Fibroblast of lung (primary cell): Measurements from ENCODE around the gene LRRC8D.

ENCODE experiments used
- EZH2 ChIP-seq: IDR thresholded peaks from 2 replicates; pipeline ENCODE4 v1.5.1; 2012; ENCODE audit warnings: low read length, control low read depth, mild to moderate bottlenecking; ENCODE audit errors: missing control alignments
- TF ChIP-seq, protein P1 (sequence below), 2 donors: IDR thresholded peaks in 1 of 2; conservative IDR thresholded peaks in 1 of 2; 1 replicate in 1 of 2; 2 replicates in 1 of 2; pipeline ENCODE4 v1.5.1; 2011 to 2012; ENCODE audit warnings: low read length in 2 of 2, control low read depth in 1 of 2, inconsistent platforms in 1 of 2, low read depth in 1 of 2, mild to moderate bottlenecking in 1 of 2

- TF ChIP-seq, protein P1, sequence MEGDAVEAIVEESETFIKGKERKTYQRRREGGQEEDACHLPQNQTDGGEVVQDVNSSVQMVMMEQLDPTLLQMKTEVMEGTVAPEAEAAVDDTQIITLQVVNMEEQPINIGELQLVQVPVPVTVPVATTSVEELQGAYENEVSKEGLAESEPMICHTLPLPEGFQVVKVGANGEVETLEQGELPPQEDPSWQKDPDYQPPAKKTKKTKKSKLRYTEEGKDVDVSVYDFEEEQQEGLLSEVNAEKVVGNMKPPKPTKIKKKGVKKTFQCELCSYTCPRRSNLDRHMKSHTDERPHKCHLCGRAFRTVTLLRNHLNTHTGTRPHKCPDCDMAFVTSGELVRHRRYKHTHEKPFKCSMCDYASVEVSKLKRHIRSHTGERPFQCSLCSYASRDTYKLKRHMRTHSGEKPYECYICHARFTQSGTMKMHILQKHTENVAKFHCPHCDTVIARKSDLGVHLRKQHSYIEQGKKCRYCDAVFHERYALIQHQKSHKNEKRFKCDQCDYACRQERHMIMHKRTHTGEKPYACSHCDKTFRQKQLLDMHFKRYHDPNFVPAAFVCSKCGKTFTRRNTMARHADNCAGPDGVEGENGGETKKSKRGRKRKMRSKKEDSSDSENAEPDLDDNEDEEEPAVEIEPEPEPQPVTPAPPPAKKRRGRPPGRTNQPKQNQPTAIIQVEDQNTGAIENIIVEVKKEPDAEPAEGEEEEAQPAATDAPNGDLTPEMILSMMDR (conservative IDR thresholded peaks at IDR 0.05 in 1 of 2, IDR thresholded peaks at IDR 0.05 in 1 of 2; ENCODE audit: low read depth in 1 of 2, low read length in 2 of 2), result no peak
- no peak for TF ChIP-seq EZH2
Measured at GRCh38 chr1:89953131-89953626, 132.3 kb downstream of the LRRC8D start.
